GM21576 (cell line): ENCODE results near the gene RUNX1.

Experiments
- ATAC-seq: cut with Tn5 transposase; IDR thresholded peaks from one replicate; pipeline ENCODE4 v1.9.1; 2021; ENCODE audit warnings: mild to moderate bottlenecking, moderate library complexity; ENCODE audit not compliant: unreplicated experiment

The RUNX1 gene

DNA sequence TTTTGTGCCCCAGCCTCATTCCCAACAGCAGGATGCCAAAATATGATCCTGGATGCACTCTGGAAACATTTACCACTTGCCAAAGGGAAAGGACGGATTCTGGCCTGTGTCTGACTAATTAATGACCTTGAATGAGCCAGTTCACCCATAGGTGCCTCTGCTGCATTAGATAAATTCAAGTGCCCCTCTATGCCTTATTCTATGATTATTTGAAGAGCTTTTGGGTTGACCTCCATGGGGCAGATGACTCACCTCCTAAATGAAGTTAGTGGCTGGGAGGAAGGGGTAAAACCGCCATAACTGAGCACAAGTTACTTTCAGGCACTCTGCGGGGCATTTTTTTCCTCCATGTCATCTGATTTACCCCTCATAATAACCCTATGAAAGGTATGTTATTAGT lies 282.2 kb downstream of the RUNX1 start:
- ATAC-seq = no peak

DNA sequence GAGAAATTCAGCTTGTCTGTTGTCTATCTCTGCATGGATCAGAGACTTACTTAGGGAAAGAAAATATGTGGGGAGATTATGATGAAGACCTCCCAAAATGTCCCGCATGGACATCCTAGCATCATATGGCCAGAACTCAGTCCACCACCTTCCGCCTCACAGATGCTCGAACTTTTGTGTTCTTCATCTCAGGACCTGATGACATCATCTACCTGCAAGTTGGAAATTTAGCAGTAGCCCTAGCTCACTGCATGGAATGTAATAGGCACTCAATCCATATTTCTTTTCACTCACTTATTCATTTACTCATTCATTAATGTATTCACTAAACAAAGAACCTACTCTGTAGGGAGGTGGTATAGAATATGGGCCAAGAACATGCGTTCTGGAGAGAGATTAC lies 283.5 kb downstream of the RUNX1 start:
- ATAC-seq = no peak

DNA sequence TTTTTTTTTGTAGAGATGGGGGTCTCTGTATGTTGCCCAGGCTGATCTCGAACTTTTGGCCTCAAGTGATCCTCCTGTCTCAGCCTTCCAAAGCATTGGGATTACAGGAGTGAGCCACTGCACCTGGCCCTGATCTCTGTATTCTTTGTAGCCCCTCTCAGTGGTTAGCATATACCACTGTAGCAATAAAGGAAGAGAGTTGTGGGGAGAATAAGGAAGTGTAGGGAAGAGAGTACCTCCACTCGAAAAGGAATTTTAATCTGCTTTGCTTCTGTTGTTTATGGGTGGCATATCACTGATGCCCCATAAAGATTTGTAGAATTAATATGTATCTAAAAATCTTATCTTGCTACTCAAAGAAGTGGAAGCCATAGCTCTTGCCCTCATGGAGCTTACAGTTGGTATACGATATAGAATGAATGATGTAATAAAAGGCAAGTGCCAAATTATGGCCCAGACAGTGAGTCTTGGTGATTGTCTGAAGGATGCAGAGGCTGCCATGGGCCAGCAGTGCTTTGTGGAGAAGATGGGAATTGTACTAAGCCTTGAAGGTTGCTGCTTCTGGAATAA lies 284.3 kb downstream of the RUNX1 start:
- ATAC-seq = no peak

DNA sequence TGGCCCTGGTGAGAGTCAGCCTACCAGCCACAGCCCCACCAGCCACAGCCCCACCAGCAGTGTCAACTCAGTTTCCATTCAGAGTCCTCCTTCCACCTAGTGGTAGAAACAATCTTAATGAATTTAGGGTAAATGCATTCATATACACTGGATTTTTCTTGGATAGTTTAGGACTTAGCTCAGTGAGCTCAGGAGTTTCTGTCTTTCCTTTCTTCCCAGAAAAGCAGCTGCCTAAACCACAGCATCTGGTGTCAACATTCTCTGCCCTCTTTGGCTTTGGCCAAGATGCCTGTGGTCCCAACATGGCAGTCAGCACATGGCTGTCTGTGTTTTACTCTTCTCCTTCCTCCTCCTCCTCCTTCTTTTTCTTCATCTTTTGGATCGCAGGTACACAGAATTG lies 286.3 kb downstream of the RUNX1 start:
- no peak for ATAC-seq

DNA sequence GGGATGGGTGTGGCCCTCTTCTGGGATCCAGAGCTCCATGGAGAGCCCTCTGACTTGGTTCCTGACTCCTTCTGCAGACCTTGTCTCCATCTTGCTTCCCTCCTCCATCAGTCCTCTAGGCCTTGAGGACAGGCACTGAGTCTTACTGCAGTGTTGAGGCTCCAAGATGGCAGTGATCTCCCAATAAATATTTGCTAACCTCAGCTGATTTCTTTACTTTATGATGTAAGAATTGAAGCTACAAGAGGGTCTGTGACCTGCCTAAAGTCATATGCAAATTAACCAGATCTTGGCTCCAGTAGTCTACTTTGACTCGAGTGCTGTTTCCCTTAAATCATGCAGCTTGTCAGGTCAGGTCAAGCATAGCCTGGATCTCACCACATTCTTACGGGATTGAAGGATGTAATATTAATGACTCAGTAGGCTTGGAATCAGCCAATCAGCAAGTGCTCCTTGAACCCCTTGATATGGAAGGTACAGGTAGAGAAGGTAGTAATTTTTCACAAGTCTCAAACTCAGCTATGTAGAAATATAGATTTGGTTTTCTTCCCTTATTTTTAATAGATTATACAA lies 287.3 kb downstream of the RUNX1 start:
- ATAC-seq = no peak

DNA sequence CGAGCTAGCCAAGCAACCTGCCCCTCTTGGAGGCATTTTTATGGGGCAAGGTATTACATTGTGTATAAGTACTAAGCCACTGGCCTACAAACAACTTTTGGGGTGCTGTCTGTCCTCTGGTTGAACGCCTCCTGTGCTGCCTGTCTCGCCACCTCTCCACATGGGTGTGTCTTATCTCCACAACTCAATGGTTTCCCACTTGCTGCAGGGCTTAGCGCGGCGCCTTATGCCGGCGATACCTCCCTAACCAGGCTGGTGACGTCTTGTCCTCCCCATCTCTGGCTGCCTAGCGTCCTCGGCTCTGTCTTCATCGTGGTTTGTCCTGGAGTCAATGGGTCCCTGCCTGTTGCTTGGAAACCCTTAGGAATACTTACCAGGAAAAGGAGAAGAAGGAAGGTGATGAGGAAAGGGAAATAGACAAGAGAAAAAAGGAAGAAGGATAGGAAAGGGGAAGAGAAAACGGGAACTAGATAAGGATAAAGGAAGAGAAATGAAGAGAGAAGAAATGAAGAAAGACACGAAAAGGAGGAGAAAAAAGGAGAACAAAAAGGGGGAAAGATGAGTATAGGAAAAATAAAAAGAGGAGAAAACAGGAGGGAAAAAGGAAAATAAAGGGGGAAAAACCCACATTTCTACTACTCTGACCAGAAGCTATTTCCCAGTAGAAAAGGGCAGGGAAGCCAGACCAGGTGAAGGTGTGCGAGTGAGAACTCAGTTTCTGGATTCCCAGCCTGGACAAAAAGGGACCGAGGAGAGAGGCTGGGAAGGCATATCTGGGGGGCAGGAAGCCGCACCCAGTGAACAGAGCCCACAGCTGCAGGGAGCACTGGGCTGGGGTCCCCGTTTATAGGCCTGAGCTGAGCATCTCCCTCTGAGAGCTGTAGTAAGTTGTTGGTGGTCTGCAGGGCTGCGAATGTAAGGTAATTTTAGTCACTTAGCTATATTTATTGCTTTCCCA lies 294.1 kb downstream of the RUNX1 start:
- ATAC-seq = no peak

DNA sequence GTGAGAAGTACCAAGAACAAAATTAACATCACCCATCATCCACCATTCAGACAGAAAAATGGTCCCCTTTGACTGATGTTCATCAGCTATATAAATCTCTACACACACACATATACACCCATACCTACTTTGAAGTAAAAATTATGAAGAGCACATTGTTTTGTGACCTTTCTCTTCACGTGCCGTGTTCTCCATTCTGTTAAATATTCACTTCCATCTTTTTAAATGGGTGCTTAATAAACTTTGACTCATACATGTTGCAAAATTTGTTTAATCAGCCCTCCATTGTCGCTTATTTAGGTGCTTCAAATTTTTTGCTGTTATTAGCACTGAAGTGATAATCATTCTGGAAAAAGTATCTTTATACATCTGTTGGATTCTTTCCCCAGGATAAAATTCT lies 300.2 kb downstream of the RUNX1 start:
- no peak for ATAC-seq

DNA sequence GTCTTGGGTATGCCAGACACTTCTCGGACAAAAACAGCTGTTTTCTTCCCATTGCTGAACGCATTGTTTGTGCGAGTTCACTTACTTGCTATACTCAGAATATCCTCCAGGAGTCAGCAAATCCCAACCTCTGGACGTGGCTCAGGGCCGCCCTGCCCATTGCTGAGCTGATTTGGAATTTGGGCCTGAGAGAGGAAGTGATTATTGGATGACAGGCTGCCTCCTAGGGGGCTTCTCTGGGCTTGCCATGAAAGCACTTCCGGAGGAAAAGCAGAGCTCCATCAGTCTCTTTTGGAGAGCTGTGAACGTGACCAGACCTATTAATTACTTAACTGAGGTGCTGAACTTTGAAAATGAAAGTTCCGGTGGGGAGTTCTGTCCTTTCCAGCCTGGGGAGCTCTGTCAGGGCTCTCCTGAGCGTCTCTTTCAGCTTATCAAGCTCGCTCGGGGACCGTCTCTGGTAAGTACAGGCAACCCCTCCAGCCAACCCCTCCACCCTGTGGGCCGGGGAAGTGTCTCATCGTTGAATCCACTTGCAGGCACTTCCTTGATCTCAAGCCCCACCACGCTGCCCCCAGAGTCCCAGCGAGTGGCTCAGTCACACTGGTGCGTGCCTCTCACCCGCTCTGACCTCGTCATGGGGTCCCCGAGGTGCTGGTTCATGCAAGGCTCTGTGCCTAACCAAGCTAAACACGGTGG lies 303.4 kb downstream of the RUNX1 start:
- peak; percentile 72 for ATAC-seq

DNA sequence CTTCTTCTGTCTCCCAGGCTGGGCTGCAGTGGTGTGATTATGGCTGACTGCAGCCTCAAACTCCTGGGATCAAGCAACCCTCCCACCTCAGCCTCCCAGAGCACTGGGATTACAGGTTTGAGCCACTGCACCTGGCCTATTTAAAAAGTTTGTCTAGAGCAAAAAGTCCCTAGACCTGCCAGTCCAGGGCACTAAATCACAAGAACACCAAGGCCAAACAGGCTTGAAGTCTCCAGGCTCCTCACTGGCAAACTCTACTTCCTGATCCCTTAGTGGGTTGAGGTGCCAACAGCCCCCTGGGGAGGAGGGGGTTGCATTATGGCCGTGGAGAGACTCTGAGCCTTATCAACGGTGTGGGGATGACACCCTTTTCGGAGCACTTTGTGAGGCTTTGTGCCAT lies 304.3 kb downstream of the RUNX1 start:
- ATAC-seq = no peak

DNA sequence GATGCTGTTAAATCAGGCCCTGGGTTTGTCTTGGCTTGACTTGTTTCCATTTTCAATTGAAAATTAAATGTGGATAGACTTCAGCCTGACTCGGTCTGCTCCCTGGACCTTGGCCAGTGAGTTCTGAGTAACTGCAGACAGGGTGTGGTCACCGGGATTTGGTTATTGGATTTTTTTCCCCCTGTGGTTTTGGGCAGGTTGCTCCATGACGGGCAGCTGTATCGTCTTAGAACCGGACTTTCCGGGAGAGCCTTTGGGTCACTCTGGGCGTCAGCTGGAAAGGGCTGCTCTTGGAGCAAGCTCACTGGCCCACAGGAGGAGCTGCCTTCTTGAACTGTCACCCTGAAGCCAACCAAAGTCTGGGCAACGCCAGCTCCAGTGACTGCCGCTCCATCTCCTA lies 305.3 kb downstream of the RUNX1 start:
- ATAC-seq = no peak

DNA sequence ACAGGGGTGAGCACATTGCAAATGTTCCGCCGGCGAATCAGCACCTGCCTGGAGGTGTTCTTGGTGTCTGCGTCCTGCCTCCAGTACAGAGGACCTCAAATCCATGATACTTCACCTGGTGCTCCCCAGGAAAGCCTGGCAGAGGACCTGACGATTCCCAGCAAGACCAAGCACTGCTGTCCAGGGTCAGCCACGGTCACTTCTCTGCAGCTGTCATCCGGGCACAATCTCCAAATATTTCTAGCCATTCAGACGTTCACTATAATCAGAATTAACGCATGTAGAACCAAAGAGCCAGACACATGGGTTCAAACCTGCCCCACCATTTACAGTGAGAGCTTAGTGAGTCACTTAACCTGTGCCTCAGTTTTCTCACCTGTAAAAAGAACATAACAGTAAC lies 305.8 kb downstream of the RUNX1 start:
- ATAC-seq = no peak

DNA sequence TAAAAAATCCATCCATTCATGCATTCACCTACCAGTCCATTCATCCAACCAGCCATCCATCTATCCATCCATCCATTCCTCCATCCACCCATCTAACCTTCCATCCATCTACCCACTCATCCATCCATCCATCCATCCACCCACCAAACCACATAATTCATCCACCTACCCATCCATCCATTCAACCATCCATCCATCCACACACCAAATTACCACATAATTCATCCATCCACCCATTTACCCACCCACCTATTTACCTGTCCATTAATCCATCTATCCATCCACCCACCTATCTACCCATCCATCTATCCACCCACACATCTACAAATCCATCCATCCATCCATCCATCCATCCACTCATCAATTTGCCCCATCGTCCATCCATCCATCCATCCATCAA lies 308.9 kb downstream of the RUNX1 start:
- ATAC-seq = no peak
